WTC11 (cell line): ENCODE measurements around the gene PRAME. TPM values are rescaled to one million over a fixed set of nuclear protein-coding genes. Genes with fewer than 3 reads are reported as not detected.

Source experiments
- ATAC-seq: fragments of 200-7000 bp; cut with Tn5 transposase; 2 replicates; pipeline ENCODE4 v1.10.0; 2021; ENCODE audit warnings: mild to moderate bottlenecking, moderate library complexity
- CTCF ChIA-PET: fragments of 300-600 bp; sonication (Branson Sonifier 250); formaldehyde crosslinking; loops from one replicate; lab custom pipeline; 2021; ENCODE audit warnings: antibody characterized with exemption; lab: Charles Lee
- POLR2A ChIA-PET: fragments of 350-600 bp; sonication (Branson Sonifier 250); formaldehyde crosslinking; loops from one replicate; lab custom pipeline; 2021; ENCODE audit warnings: antibody characterized with exemption; lab: Charles Lee
- DNase-seq: peaks from one replicate; pipeline ENCODE4 v3.0.0; 2021; ENCODE audit warnings: low spot score
- H3K27ac Mint-ChIP-seq: 2 replicates; pipeline ENCODE4 v1.8.0; 2021; ENCODE audit warnings: mixed read lengths
- H3K27me3 Mint-ChIP-seq: 2 replicates; pipeline ENCODE4 v1.8.0; 2021; ENCODE audit warnings: low read depth, mild to moderate bottlenecking, moderate library complexity, mixed read lengths
- H3K36me3 Mint-ChIP-seq: 2 replicates; pipeline ENCODE4 v1.8.0; 2021; ENCODE audit warnings: mixed read lengths
- H3K4me1 Mint-ChIP-seq: 2 replicates; pipeline ENCODE4 v1.8.0; 2022; ENCODE audit warnings: mixed read lengths
- H3K4me3 Mint-ChIP-seq: 2 replicates; pipeline ENCODE4 v1.8.0; 2021; ENCODE audit warnings: mild to moderate bottlenecking, moderate library complexity, mixed read lengths
- H3K9me3 Mint-ChIP-seq: 2 replicates; pipeline ENCODE4 v1.8.0; 2021; ENCODE audit warnings: mixed read lengths
- MXD4 ChIP-seq: fragments of 250-450 bp; sonication (Bioruptor Pico); IDR thresholded peaks from 2 replicates; pipeline ENCODE4 v1.8.0; 2021; ENCODE audit warnings: mild to moderate bottlenecking, moderate library complexity, borderline replicate concordance
- NR1H2 ChIP-seq: sonication (generic); formaldehyde crosslinking; IDR thresholded peaks from 2 replicates; pipeline ENCODE4 v1.9.0; 2021; ENCODE audit warnings: mild to moderate bottlenecking, moderate library complexity, missing genetic modification reagents
- TEAD4 ChIP-seq: sonication (generic); formaldehyde crosslinking; IDR thresholded peaks from 2 replicates; pipeline ENCODE4 v1.8.0; 2022; ENCODE audit warnings: mild to moderate bottlenecking, missing genetic modification reagents
- total RNA-seq: library from RNA; stranded (reverse); gene quantifications from 3 replicates; pipeline ENCODE4 v1.2.3, GENCODE V29; 2021
- TF ChIP-seq, protein P1 (sequence below): sonication (generic); formaldehyde crosslinking; IDR thresholded peaks from 2 replicates; pipeline ENCODE4 v1.8.1; 2023; ENCODE audit warnings: mild to moderate bottlenecking, missing genetic modification reagents
- TF ChIP-seq, protein P2 (sequence below): sonication (generic); formaldehyde crosslinking; IDR thresholded peaks from 2 replicates; pipeline ENCODE4 v1.8.1; 2022; ENCODE audit warnings: mild to moderate bottlenecking, missing genetic modification reagents, moderate library complexity, borderline replicate concordance
- TF ChIP-seq, protein P3 (sequence below): fragments of 250-450 bp; sonication (Bioruptor Pico); IDR thresholded peaks from 2 replicates; pipeline ENCODE4 v1.9.0; 2021; ENCODE audit warnings: mild to moderate bottlenecking
- TF ChIP-seq, protein P4 (sequence below): sonication (generic); formaldehyde crosslinking; conservative IDR thresholded peaks from 2 replicates; pipeline ENCODE4 v1.8.1; 2022; ENCODE audit warnings: mild to moderate bottlenecking, missing genetic modification reagents
- TF ChIP-seq, protein P5 (sequence below): fragments of 250-450 bp; sonication (Bioruptor Pico); IDR thresholded peaks from 2 replicates; pipeline ENCODE4 v1.9.0; 2021; ENCODE audit warnings: mild to moderate bottlenecking, borderline replicate concordance
- TF ChIP-seq, protein P6 (sequence below): fragments of 250-450 bp; sonication (Bioruptor Pico); IDR thresholded peaks from 2 replicates; pipeline ENCODE4 v1.9.0; 2021; ENCODE audit warnings: moderate library complexity, mild to moderate bottlenecking, inconsistent platforms, borderline replicate concordance
- TF ChIP-seq, protein P7 (sequence below): sonication (generic); formaldehyde crosslinking; IDR thresholded peaks from 2 replicates; pipeline ENCODE4 v1.8.0; 2022; ENCODE audit warnings: mild to moderate bottlenecking, missing genetic modification reagents

PRAME gene
- total RNA-seq, 1 experiment from 2014 or later, result 1.5 TPM

DNA sequence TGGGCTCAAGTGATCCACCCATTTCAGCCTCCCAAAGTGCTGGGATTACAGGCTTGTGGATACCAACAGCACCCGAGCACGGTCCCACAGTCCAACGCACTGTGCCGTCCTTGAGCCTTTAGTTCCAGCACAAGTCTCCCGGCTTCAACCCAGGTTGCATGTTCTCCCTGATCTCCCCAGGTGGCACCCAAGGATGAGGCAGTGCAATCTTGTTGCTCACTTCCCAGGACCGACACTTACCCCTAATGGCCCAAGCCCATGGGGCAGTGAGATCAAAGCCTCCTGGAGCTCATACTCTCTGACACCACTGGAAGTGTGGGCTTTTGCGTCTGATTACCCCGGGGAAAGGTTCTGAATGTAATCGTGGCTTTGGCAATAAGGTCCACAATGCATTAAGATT, 3.5 kb downstream of the PRAME start (continued):
- TF ChIP-seq, protein P1, sequence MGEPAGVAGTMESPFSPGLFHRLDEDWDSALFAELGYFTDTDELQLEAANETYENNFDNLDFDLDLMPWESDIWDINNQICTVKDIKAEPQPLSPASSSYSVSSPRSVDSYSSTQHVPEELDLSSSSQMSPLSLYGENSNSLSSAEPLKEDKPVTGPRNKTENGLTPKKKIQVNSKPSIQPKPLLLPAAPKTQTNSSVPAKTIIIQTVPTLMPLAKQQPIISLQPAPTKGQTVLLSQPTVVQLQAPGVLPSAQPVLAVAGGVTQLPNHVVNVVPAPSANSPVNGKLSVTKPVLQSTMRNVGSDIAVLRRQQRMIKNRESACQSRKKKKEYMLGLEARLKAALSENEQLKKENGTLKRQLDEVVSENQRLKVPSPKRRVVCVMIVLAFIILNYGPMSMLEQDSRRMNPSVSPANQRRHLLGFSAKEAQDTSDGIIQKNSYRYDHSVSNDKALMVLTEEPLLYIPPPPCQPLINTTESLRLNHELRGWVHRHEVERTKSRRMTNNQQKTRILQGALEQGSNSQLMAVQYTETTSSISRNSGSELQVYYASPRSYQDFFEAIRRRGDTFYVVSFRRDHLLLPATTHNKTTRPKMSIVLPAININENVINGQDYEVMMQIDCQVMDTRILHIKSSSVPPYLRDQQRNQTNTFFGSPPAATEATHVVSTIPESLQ, result no peak
- TF ChIP-seq, protein P2, sequence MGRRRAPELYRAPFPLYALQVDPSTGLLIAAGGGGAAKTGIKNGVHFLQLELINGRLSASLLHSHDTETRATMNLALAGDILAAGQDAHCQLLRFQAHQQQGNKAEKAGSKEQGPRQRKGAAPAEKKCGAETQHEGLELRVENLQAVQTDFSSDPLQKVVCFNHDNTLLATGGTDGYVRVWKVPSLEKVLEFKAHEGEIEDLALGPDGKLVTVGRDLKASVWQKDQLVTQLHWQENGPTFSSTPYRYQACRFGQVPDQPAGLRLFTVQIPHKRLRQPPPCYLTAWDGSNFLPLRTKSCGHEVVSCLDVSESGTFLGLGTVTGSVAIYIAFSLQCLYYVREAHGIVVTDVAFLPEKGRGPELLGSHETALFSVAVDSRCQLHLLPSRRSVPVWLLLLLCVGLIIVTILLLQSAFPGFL (CRISPR knock-in tag), result no peak
- TF ChIP-seq TEAD4 (CRISPR knock-in tag) (no peak), MXD4 (no peak)
- TF ChIP-seq, protein P3, sequence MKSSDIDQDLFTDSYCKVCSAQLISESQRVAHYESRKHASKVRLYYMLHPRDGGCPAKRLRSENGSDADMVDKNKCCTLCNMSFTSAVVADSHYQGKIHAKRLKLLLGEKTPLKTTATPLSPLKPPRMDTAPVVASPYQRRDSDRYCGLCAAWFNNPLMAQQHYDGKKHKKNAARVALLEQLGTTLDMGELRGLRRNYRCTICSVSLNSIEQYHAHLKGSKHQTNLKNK (CRISPR knock-in tag), result no peak
- TF ChIP-seq, protein P4, sequence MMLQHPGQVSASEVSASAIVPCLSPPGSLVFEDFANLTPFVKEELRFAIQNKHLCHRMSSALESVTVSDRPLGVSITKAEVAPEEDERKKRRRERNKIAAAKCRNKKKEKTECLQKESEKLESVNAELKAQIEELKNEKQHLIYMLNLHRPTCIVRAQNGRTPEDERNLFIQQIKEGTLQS, result no peak
- TF ChIP-seq, protein P5, sequence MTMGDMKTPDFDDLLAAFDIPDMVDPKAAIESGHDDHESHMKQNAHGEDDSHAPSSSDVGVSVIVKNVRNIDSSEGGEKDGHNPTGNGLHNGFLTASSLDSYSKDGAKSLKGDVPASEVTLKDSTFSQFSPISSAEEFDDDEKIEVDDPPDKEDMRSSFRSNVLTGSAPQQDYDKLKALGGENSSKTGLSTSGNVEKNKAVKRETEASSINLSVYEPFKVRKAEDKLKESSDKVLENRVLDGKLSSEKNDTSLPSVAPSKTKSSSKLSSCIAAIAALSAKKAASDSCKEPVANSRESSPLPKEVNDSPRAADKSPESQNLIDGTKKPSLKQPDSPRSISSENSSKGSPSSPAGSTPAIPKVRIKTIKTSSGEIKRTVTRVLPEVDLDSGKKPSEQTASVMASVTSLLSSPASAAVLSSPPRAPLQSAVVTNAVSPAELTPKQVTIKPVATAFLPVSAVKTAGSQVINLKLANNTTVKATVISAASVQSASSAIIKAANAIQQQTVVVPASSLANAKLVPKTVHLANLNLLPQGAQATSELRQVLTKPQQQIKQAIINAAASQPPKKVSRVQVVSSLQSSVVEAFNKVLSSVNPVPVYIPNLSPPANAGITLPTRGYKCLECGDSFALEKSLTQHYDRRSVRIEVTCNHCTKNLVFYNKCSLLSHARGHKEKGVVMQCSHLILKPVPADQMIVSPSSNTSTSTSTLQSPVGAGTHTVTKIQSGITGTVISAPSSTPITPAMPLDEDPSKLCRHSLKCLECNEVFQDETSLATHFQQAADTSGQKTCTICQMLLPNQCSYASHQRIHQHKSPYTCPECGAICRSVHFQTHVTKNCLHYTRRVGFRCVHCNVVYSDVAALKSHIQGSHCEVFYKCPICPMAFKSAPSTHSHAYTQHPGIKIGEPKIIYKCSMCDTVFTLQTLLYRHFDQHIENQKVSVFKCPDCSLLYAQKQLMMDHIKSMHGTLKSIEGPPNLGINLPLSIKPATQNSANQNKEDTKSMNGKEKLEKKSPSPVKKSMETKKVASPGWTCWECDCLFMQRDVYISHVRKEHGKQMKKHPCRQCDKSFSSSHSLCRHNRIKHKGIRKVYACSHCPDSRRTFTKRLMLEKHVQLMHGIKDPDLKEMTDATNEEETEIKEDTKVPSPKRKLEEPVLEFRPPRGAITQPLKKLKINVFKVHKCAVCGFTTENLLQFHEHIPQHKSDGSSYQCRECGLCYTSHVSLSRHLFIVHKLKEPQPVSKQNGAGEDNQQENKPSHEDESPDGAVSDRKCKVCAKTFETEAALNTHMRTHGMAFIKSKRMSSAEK (CRISPR knock-in tag), result no peak
- TF ChIP-seq, protein P6, sequence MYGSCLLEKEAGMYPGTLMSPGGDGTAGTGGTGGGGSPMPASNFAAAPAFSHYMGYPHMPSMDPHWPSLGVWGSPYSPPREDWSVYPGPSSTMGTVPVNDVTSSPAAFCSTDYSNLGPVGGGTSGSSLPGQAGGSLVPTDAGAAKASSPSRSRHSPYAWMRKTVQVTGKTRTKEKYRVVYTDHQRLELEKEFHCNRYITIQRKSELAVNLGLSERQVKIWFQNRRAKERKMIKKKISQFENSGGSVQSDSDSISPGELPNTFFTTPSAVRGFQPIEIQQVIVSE, result no peak

DNA sequence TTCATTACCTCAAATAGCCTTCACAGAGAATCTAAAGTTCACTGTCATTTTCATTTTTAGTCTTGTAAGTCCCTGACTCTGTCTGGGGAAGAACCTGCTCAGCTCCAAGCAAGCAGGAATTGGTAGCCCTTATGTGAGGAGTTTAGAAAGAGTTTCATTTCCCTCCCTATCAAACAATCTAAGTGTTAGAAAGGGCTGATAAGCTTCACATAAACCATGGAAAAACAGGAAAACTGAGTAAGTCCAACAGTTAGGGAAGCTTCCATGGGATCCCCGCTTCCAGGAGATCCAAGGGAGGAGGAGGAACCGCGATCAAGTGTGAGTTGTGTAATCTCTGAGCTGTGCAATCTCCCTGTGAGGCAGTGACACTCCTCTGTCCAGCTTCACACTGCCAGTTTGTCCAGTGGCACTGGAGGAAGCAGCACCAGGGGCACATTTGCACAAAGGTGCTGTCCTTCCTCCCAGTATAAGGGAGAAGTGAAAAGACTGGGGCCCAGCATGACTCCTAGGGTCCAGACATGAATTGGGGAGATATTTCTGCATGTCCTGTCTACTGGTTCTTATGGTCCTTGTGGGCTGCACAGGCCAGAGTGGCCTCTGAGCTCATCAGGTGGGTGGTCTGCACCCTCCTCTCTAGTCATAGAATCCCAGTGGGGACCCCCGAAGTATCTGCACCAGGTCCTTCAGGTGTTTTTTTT, 4.3 kb downstream of the PRAME start:
- Mint-ChIP-seq H3K36me3 (peaks cover 4% of the 10 kb centered on the region), H3K4me1 (no peaks in the 10 kb centered on the region), H3K27me3 (peaks cover 82% of the 10 kb centered on the region), H3K4me3 (no peak overlapping the region), H3K27ac (no peak overlapping the region), H3K9me3 (peaks cover 6% of the 10 kb centered on the region)
- TF ChIP-seq, protein P7, sequence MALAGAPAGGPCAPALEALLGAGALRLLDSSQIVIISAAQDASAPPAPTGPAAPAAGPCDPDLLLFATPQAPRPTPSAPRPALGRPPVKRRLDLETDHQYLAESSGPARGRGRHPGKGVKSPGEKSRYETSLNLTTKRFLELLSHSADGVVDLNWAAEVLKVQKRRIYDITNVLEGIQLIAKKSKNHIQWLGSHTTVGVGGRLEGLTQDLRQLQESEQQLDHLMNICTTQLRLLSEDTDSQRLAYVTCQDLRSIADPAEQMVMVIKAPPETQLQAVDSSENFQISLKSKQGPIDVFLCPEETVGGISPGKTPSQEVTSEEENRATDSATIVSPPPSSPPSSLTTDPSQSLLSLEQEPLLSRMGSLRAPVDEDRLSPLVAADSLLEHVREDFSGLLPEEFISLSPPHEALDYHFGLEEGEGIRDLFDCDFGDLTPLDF (CRISPR knock-in tag), result no peak
- TF ChIP-seq NR1H2, result no peak
- CTCF ChIA-PET, result interaction anchor here (0.6 to 1.5 kb wide), 3 partner anchors 22 to 132 kb away, joined by 3 to 5 read pairs (median 4); no protein-coding TSS in a partner anchor
- ATAC-seq (no peak), DNase-seq (no peak)
- POLR2A ChIA-PET, result no interaction called here
